Measurements from ENCODE around the gene ETNK1.
A peak's percentile ranks its signal among the peaks of the same experiment; 100 is the strongest.
"Not testable (repeated sequence)": the region's sequence is repeated elsewhere in the genome, so short reads cannot be mapped to it uniquely, and the experiment has no call there.

ETNK1 gene

DNA sequence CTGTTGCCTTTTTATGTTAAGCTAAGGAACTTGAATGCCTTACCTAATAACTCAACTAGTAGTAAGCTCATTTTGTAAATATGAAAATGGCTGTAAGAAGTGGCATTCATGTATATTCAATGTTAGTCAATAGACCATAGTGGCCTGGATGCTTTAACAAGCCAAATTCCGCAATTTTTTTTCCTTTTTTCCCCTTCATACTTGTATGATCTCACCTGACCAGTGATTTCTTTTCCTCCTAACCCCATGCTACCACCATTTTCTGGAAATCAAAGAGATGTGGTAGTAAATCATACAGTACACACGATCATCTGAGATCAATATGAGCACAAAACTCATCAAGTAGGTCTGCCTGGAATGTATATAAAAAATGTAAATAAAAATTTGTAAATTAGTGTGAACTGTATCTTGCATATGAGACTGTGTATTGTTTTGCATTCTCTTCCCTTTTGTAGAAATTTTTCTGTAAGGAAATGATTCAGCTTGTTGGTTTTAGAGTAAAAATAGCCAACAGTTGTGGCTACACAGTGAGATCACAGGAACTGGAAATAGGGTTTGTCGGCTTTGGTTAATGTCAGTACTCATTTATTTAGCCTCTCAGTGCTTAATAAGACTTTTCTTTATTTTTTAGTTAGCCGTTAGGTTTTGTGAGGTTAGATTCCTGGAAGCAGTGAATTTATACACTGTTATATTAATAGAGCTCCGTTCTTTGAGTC is 62.5 kb downstream of the ETNK1 start:
- DNase-seq (ENCODE audit: low read depth) = peak; percentile 73

DNA sequence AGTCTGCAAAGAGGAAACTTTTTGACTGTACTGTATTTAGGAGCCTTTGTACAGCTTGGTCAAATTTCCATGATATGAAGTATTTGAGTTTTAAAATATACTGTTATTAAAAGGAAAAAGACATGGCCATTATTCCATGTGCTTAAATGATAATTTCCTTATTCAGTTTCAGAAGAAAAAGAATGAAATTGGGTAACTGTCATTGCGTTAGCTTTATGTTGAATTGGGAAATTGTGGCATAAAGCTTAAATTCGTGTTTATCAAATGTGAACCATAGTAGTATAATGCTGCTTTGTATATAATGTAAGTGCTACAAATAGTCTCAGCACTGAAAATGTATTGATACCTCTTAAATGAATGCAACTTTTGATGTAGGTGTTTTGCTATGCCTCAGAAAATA is 64.9 kb downstream of the ETNK1 start:
- no peak for DNase-seq (ENCODE audit: low read depth)

DNA sequence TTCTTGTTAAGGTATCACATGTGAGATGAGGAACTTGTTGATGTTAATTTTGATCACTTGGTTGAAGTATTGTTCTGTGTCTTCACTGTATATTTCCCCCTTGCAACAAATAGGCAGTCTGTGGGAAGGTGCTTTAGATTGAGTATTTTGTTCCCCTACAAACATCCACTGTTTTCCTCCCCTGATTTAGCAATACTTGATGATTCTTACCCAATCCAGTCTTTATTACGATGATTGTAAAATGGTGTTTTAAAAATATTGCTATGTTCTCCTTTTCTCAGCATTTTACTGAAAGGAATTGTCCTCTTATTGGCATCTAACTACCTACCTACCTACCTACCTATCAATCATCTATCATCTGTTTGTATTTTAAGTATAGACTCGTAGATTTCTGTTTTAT is 66.3 kb downstream of the ETNK1 start:
- no peak for DNase-seq (ENCODE audit: low read depth)

DNA sequence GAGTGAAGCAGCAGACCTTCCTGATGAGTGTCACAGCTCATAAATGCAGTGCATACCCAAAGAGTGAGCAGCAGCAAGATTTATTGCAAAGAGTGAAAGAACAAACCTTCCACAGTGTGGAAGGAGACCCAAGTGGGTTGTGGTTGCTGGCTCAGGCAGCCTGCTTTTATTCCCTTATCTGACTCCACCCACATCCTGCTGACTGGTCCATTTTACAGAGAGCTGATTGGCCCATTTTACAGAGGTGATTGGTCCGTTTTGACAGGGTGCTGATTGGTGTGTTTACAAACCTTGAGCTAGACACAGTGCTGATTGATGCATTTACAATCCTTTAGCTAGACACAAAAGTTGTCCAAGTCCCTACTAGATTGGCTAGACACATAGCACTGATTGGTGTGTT is 67.5 kb downstream of the ETNK1 start:
- not testable (repeated sequence) for DNase-seq (ENCODE audit: low read depth)

DNA sequence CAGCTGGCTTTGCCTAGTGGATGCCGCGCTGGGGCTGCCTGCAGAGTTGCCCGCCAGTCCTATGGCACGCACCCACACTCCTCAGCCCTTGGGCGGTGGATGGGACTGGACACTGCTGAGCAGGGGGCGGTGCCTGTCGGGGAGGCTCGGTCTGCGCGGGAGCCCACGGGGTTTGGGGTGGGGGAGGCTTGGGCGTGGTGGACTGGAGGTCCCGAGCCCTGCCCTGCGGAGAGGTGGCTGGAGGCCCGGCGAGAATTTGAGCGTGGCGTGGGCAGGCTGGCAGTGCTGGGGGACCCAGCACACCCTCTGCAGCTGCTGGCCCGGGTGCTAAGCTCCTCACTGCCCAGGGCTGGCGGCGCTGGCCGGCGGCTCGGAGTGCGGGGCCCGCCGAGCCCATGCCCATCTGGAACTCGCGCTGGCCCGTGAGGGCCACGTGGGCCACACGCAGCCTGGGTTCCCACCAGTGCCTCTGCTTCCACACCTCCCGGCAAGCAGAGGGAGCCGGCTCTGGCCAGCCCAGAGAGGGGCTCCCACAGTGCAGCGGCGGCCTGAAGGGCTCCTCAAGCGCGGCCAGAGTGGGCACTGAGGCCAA is 68.1 kb downstream of the ETNK1 start:
- no peak for DNase-seq (ENCODE audit: low read depth)

DNA sequence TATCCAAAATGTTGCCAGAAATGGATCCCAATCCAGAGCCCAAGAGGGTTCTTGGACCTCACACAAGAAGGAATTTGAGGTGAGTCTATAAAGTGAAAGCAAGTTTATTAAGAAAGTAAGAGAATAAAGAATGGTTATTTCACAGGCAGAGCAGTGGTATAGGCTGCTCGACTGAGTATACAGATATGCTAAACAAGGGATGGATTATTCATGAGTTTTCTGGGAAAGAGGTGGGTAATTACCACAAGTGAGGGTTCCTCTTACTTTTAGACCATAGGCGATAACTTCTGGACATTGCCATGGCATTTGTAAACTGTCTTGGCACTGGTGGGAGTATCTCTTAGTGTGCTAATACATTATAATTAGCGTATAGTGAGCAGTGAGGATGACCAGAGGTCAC is 73.6 kb downstream of the ETNK1 start:
- DNase-seq (ENCODE audit: low read depth) = no peak

DNA sequence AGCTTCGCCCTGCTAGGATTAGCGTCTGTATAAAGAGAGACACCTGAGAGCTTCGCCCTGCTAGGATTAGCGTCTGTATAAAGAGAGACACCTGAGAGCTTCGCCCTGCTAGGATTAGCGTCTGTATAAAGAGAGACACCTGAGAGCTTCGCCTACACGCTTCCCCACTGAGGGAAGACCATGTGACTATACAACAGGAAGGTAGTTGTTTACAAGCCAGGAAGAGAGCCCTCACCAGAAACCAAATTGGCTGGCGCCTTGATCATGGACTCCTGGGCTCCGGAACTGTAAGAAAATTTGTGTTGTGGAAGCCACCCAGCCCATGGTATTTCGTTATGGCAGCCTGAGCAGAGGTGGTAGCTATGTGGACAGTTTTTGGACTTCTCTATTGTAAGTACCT is 74.7 kb downstream of the ETNK1 start:
- DNase-seq (ENCODE audit: low read depth) = not testable (repeated sequence)

DNA sequence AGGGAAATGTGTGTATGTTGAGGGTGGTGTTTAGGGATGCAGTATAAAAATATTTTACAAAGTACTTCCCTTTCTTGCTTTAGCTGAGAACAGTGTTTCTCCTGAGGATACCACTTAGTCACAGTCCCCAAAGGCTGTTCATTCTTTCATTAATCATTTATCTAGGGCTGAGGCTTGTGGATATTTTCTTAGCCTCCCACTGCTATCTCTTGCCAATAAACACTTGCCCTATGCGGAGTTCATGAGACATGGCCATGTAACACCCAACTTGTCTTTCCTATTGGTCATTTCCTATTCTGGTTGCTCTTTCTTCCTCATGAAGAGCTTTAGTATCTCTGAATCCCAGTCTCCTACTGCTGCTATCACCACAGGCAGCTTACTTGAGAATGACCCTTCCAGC is 75.1 kb downstream of the ETNK1 start:
- peak; percentile 65 for DNase-seq (ENCODE audit: low read depth)

DNA sequence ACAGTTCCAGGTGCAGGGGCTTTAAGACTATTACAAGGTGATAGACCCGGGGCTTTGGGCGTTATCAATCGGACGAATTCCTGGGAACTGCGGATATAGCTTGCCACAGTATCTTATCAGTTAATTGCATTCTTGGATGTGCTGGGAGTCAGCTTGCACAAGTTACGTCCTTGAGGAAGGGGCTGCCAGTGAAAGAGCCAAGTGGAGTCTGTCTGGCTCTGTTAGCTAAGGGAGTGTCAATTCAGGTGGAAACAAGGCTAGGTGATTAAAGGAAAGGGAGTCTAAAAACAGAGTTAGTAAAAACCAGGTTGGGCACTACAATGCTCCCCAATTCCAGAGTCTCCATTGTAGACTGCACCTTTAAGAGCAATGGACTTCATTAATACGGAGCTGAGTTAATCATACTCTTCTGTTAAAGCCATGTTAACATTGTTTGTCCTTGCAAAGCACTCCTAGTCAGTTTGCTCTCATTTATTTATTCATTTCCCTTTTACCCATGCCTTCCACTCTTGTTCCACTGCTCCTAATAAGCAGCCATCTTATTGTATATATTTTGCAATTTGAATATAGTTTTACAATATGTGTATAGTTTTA is 76.3 kb downstream of the ETNK1 start:
- DNase-seq (ENCODE audit: low read depth) = not testable (repeated sequence)

DNA sequence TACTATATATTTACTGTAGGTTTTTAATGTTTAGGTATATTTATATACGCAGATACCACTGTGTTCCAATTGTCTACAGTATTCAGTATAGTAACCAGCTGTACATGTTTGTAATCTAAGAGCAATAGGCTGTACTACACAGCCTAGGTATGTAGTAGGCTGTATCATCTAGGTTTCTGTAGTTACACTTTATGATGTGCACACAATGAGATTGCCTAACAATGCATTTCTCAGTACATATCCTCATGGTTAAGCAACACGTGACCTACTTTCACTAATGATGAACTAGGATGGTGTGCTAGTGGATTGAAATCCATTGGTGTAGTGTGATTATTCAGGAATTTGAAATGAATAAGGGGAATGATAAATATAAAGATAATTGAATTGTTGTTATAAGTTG is 77.7 kb downstream of the ETNK1 start:
- DNase-seq (ENCODE audit: low read depth) = no peak

DNA sequence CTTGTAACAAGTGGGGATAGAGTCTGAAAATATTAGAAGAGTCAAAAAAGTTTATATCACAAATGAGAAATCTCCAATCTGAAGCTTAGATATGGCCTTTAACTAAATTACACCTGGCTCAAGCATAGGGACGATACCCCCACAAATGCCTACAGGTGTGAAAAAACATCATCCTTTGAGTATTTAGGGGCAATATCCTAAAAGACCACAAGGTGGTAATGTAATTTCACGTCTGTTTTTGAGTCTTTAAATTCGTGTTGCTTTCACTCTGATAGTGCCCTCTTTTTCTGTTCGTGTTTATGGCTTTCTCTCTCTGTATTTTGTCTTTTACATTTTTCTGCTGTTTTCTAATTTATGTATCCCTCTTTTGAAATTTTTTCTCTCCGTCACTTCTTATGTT is 84.3 kb downstream of the ETNK1 start:
- no peak for DNase-seq (ENCODE audit: low read depth)

DNA sequence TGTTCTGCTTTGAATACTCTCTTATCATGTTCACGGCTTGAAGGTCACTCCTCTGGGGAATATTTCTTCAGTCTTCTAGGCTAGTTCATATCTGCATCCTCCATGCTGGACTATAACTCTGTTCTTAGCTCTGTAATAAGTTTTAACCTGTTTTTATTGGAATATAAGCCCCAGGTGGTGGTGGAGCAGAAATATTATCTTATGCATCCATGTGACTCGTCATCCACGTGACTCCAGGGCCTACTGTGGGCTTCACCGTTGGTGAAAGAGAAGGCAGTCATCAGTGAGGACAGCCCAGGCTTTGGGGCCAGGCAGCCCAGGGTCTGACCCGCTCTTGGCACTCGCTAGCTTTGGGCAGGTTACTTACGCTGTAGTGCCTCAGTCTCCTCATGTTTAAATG is 87.1 kb downstream of the ETNK1 start:
- DNase-seq (ENCODE audit: low read depth) = no peak

DNA sequence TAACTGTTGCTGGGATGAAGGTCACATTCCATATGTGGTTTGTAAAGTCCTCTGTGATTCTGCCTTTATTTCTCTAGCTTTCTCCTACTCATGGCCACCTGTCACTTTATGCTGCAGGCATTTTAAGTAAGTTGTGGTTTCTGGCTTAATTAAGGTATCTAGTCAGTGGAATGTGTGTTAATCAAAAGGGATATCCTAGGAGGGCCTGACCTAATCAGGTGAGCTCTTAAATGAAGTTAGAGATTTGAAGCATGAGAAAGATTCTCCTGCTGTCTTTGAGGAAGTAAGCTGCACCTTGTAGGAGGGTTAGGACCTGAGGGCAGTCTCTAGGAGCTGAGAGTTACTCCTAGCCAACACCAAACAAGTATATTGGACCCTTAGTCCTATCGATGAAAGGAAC is 90.3 kb downstream of the ETNK1 start:
- DNase-seq (ENCODE audit: low read depth) = no peak

DNA sequence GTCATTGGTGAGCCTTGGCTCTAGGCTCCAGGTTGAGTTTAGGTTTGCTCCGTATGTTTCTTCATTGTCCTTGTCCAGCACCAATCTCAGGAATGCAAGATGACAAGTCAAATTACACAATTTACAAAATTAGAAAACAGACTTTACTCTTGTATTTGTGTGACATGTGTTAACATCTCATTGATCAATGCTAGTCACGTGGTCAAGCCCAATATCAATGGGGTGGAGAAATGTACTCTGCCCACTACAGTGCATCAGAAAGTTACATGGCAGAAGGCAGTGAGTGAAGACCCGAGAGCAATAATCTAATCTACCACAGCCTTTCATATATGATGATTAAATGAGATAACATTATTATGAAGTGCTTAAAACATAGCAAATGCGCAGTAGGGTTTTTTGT is 94.8 kb downstream of the ETNK1 start:
- DNase-seq (ENCODE audit: low read depth) = no peak

DNA sequence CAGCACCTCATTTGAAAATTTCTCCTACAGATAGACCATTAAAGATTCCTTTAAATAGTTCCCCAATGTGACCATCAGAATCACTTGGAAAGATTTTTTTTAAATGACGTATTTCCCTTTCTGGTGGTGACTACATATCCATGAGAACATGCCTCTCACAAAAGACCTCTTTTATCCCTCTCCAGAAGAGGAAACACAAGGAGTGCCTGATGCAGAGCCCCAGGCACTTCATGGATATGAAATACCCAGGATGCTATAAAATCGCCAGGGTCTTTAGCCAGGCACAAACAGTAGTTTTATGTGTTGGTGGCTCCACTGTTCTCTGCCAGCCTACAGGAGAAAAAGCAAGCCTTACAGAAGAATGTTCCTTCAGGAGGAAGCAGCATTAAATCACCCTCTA is 97.1 kb downstream of the ETNK1 start:
- no peak for DNase-seq (ENCODE audit: low read depth)

DNA sequence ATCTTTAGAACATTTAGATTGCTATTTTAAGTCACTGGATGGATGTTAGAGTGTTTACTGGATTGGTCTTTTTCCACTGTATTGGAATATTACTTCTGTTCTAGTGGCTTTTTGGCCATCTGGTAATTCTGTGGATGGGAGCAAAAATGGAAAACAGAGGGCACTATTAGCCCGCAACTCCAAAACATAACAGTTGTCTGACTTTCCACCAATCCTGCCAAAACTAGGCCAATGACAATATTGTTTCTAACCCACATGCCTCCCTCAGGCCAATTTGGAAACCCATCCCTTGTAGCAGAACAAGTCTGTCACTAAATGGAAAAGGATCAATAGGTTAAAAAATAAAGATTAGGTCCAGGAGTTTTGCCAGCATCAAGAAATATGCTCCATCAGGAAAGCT is 97.8 kb downstream of the ETNK1 start:
- no peak for DNase-seq (ENCODE audit: low read depth)

DNA sequence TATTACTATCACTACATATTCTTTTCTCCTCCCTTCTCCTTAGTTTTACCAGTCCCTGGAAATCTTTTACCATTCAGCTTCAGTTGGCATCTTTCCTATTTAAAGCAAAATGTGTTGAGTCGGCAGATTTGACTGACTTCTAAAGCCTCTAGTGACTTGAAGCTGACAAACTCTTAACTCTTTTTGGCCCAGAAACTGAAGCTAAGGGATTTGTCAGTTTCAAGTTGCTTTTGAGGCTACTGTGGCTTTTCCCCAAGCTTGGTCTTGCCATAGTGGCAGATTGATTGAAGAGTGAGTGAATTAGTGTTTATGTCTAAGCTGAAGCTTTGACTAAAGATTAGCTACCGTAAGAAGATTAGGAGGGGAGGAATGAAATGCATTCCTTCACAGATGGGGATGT is 104.0 kb downstream of the ETNK1 start:
- no peak for DNase-seq (ENCODE audit: low read depth)

DNA sequence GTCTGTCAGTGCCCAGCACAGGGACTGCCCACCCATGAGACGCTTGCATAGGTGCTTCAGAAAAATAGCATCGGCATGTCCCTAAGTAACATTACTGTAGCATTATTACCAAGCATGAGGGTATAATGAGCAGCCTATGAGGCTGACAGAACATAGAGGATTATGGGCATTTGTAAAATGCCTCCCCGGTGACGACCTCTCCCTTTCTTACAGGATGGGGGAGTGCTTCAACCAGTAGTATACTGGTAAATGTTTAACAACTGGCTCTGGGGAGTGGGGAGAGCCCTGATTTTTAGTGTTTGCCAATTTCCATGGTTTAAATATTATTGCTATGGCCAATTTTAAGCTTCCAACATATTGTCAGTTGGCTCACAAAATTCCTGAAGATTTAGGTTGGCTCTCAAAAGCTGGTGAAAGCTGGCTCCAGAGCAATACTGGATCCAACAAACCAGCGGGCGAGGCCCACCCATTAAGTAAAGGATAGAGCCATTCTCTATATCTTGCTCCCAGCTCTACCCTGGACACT is 104.5 kb downstream of the ETNK1 start:
- DNase-seq (ENCODE audit: low read depth) = no peak

DNA sequence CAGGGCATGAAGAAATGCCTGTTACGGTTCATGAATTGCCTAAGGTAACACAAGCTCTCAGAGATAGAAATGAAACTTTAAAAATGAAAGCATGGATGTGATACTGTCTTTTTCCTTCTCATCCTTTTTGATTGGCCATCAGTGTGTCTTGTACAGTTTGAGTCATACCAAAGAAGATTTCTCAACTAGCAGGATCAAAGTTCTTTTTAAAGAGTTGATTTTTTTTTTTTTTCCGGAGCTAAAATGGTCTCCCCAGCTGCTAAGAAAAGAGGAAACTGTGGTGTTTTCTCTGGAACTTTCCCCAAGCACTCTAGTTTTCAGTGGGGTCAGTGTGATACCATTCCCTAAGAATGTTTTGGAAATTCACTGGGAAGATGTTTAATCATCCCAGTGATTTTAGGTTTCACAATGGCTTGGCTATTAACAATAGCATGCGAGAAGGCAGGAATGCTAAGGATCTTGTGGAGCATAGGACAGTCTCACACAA is 105.0 kb downstream of the ETNK1 start:
- peak; percentile 93 for DNase-seq (ENCODE audit: low read depth)

DNA sequence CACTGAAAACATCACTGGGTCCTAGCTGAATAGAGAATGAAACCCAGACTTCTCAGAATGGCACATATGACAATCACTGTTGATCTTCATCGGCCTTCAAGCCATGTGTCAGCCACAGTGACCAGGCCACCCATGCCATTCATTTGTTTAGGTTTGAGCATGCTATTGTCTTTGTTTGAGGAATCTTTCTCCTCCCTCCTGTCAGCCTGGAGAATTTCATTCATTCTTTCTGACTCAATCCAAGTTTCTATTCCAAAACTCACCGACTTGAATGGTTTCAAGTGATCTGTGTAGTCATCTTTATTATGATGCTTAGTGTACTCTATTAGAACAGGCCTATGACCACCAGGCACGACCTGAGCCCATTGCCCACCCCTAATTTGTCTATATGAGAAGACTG is 106.3 kb downstream of the ETNK1 start:
- DNase-seq (ENCODE audit: low read depth) = no peak

DNA sequence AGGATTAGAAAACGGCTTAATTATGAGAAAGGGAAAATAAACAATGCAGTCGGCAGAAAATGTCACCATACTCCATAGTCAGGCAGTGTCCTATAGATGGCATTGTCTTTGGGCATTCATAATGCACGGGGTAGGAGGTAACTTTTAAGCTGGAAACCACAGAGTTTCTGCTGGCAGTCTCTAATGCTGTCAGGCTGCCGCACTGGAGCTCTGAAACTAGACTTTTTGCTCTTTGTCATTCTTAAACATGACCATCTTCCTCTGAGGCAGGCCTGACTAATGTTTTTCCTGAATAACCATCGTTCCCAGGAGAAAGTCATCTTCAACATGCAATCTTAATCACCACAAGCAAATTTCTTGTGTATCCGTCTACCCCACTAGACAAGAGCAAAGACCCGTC is 108.8 kb downstream of the ETNK1 start:
- DNase-seq (ENCODE audit: low read depth) = peak; percentile 55

DNA sequence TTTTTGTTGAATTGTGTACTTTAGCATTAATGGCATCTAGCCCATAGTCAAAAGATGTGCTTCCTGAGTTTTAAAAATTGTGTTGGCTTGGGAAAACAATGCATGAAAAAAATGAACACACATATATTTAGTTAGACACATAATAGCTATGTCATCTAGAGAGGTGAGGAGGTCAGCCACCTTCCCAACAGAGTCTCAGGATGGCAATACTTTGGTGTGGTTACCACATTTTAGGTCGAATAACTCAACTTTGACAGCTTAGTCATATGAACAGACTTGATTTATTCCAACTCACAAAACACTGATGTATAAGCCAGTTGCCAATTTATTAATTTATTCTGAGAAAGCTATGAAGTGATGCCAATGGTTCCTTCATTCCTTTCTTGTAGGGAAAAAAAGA is 114.0 kb downstream of the ETNK1 start:
- peak; percentile 49 for DNase-seq (ENCODE audit: low read depth)
